SK-N-MC (cell line): ENCODE measurements around the gene DMWD.
"Not testable (repeated sequence)": the region's sequence is repeated elsewhere in the genome, so short reads cannot be mapped to it uniquely, and the experiment has no call there.

Experiments
- EZH2 ChIP-seq: fragments of 200-600 bp; sonication (generic); IDR thresholded peaks from one replicate; pipeline ENCODE4 v1.6.1; 2017; ENCODE audit warnings: antibody characterized with exemption
- FOXP2 ChIP-seq: optimal IDR thresholded peaks from 2 replicates; pipeline ENCODE3; 2011; ENCODE audit warnings: mild to moderate bottlenecking, moderate library complexity; ENCODE audit not compliant: insufficient read depth; ENCODE audit errors: extremely low read length, control extremely low read depth
- POLR2AphosphoS5 ChIP-seq: IDR thresholded peaks from 2 replicates; pipeline ENCODE4 v1.6.1; 2012; ENCODE audit warnings: mild to moderate bottlenecking, low read depth, low read length, borderline replicate concordance

DNA sequence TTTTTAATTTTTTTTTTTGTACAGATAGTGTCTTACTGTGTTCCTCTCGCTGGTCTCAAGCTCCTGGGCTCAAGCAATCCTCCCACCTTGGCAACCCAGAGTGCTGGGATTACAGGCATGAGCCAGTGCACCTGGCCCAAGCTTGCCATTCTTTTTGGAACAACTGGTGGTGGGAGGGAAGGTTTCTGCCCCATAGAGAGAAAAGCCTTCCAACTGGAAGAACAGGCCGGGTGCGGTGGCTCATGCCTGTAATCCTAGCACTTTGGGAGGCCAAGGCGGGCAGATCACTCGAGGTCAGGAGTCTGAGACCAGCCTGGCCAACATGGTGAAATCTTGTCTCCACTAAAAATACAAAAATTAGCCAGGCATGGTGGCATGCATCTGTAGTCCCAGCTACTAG, 6.9 kb upstream of the DMWD start:
- not testable (repeated sequence) for TF ChIP-seq FOXP2, EZH2, POLR2AphosphoS5
